ENCODE data around the gene SYCP3.

SYCP3 gene

GRCh38 chr12:101780599-101780998 is 41.3 kb upstream of the SYCP3 start:
- TF ChIP-seq, protein P1, sequence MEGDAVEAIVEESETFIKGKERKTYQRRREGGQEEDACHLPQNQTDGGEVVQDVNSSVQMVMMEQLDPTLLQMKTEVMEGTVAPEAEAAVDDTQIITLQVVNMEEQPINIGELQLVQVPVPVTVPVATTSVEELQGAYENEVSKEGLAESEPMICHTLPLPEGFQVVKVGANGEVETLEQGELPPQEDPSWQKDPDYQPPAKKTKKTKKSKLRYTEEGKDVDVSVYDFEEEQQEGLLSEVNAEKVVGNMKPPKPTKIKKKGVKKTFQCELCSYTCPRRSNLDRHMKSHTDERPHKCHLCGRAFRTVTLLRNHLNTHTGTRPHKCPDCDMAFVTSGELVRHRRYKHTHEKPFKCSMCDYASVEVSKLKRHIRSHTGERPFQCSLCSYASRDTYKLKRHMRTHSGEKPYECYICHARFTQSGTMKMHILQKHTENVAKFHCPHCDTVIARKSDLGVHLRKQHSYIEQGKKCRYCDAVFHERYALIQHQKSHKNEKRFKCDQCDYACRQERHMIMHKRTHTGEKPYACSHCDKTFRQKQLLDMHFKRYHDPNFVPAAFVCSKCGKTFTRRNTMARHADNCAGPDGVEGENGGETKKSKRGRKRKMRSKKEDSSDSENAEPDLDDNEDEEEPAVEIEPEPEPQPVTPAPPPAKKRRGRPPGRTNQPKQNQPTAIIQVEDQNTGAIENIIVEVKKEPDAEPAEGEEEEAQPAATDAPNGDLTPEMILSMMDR (conservative IDR thresholded peaks at IDR 0.05) = no peak
- no peak for TF ChIP-seq ZFX (IDR thresholded peaks at IDR 0.05)
- H3K27ac ChIP-seq = no peak overlapping the region

DNA sequence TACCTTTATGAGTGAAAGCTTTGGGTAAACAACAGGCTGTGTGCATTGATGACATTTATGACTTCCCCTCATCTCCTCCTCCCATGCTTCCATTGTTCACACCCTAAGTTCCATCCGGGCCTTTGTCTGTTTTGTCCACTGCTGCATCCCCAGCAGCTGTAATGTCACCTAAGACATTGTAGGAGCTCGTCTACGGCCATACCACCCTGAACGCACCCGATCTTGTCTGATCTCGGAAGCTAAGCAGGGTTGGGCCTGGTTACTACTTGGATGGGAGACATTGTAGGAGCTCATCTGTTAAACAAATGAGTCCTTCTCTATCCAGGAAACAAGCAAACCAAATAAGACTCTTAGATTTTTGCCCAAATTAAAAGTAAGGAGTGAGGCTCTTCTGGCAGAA is 40.4 kb upstream of the SYCP3 start:
- TF ChIP-seq ZFX (IDR thresholded peaks at IDR 0.05) = no peak
- TF ChIP-seq, protein P1 (conservative IDR thresholded peaks at IDR 0.05) = no peak
- no peak overlapping the region for H3K27ac ChIP-seq

DNA sequence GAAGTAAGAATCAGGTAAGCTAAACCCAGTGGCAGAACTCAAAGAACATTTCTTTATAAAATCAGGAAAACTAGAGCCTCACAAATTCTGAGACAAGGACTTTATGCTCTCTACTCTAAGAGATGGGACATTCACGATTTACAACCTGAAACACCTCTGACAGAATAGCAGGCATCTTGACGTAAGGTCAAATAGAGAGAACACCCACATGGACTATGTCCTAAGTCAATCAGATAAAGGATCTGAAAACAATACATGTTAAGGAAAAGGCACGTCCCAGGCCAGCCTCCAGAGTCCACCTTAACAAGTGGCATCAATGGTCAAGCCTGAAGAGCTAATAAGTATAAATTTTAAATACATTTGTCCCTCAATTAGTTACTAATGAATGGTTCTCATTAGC is 39.9 kb upstream of the SYCP3 start:
- no peak for TF ChIP-seq ZFX (IDR thresholded peaks at IDR 0.05)
- TF ChIP-seq, protein P1 (conservative IDR thresholded peaks at IDR 0.05) = no peak
- no peak overlapping the region for H3K27ac ChIP-seq

- TF ChIP-seq ZFX (IDR thresholded peaks at IDR 0.05) = no peak
- TF ChIP-seq, protein P1 (conservative IDR thresholded peaks at IDR 0.05) = no peak
- no peak overlapping the region for H3K27ac ChIP-seq
Observed at GRCh38 chr12:101777978-101778377, 38.7 kb upstream of the SYCP3 start.

DNA sequence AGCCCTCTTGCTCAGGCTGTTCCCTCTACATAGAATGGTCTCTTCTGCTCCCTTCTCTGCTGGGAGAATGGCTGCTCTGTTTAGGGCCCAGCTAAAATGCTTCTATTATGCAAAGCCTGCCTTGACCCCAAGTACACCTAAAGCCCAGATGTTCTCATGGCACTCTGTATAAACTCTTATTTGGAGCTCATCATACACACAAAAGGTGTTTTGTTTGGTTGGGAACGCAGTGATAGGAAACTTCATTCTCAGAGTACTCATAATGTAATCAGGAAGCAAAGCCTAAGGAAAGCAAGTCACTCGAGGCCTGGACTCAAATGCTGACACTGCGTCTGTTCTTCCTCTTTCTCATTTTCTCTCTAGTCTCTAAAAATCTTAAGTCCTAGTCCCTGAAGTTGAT is 38.2 kb upstream of the SYCP3 start:
- no peak overlapping the region for H3K27ac ChIP-seq

DNA sequence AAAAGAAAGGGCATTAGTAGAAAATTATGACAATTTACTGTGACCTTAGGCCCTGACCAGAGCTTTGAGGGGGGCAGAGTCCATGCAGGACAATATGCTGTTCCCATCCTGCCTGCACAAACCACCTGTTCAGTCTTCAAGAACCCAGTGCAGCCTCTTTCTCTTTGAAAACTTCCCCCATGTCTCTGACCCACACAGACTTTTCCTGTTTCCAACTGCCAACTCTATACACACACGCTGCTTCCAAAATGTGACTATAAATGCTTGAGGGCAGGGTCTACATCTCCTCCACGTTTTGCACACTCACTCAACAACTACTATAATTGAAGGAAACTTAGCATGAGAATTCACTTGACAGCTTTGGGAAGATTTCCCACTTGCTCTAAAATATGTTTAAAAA is 36.6 kb upstream of the SYCP3 start:
- TF ChIP-seq, protein P1 (conservative IDR thresholded peaks at IDR 0.05) = no peak
- TF ChIP-seq ZFX (IDR thresholded peaks at IDR 0.05) = no peak
- no peak overlapping the region for H3K27ac ChIP-seq

More for the DNA sequence above, 38.2 kb upstream of the SYCP3 start:
- TF ChIP-seq ZFX (IDR thresholded peaks at IDR 0.05) = no peak
- TF ChIP-seq, protein P1 (conservative IDR thresholded peaks at IDR 0.05) = no peak

DNA sequence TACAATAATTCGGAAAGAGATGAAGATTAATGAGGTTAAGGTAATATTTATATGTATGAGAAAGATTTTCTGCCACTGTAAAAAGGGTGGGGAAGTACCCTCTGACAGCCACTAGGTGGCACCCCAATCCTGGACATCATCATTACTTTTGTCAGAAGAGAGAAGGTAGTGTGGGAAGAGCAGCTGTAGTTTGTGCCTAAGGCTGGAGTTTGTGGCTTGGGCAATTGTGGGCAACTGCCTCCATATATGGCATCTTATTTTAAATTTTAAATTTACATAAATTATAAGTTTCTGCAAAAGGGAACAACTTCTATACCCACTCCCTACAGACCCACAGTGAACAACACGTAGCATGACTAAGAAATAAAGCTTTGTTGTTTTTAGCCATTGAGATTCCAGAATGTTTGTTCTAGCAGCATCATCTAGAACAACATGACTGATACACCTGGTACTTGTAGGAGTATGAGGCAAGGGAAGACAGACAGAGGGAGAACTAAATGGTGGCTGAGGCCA is 34.4 kb upstream of the SYCP3 start:
- H3K27ac ChIP-seq = no peak overlapping the region
- TF ChIP-seq, protein P1 (conservative IDR thresholded peaks at IDR 0.05) = peak; percentile 87
- no peak for TF ChIP-seq ZFX (IDR thresholded peaks at IDR 0.05)

All from C4-2B (cell line).